ENCODE results near the gene SPINT2. TPM values are rescaled to one million over a fixed set of nuclear protein-coding genes. Genes with fewer than 3 reads are reported as not detected.
"Not testable (repeated sequence)": the region's sequence is repeated elsewhere in the genome, so short reads cannot be mapped to it uniquely, and the experiment has no call there.

The SPINT2 gene
- polyA plus RNA-seq, result 167 TPM

DNA sequence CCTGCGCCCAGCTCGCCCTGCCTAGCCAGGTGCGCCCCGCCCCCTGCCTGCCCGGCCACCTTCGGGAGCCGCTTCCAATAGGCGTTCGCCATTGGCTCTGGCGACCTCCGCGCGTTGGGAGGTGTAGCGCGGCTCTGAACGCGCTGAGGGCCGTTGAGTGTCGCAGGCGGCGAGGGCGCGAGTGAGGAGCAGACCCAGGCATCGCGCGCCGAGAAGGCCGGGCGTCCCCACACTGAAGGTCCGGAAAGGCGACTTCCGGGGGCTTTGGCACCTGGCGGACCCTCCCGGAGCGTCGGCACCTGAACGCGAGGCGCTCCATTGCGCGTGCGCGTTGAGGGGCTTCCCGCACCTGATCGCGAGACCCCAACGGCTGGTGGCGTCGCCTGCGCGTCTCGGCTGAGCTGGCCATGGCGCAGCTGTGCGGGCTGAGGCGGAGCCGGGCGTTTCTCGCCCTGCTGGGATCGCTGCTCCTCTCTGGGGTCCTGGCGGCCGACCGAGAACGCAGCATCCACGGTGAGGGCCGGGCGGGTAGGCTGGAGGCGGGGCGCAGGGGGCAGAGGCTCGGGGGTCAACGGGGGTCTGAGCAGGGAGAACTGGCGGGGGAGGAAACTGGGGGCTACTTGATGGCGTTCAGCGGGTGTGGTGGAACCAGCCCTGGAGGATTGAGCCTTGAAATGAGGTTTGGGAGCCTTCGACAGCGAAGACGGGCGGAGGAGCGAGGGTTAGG, at the start of gene SPINT2:
TSS of gene SPINT2 (plus strand) at position 88 of the 727 bp plus-strand sequence. CDS start at position 408, 320 bp downstream.
- Mint-ChIP-seq H3K27ac (peak within 1 kb of the TSS; percentile 93 to 97 (median 97)), H3K27me3 (no peaks in the 10 kb centered on the region), H3K4me1 (peaks cover 16 to 29% (median 23%) of the 10 kb centered on the region in 3 donors), H3K9me3 (no peaks in the 10 kb centered on the region), H3K4me3 (peak within 1 kb of the TSS; percentile 84 to 95 (median 92)), H3K36me3 (no peaks in the 10 kb centered on the region)

DNA sequence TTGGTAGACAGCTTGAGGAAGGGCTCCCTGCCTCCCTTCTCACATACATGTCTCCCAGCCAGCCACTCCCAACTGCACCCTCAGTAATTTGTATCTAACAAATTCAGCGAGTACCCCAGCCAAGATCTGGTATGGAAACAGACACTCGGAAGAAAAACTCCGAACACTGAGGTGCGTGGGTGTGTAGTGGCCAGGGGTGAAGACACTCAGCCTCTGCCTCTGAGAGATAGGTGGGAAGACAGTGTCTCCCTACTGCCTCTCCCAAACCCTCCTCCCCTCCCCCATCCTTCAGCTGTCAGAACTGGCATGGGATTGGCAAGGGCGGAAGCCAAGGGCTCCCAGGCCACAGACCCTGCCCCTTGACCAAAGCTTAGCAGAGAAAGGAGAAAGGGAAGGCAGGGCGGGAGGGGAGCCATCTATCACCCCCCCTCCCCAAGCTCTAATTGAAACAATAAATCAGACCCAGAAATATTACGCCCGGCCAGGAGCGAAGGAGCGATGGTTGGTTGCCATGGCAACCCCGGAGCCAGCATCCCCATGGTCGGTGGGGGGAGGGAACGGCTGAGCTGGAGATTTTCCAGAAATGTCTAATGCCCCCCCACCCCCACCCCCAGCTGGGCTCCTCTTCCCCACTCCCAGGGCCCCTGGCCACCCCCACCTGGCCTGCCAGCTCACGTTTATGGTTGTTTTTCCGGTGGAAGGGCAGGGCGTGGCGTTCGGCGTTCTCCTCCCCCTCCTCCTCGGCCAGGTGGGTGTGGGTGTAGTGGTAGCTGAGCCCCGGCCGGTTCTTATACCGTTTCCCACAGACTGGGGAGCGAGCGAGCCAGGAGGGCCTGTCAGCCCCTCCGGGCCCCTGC, 47.4 kb upstream of the SPINT2 start:
- Mint-ChIP-seq H3K4me1 (peaks cover 6 to 15% (median 11%) of the 10 kb centered on the region in 3 donors), H3K27ac (no peak overlapping the region), H3K27me3 (peaks cover 46% of the 10 kb centered on the region), H3K36me3 (no peaks in the 10 kb centered on the region), H3K9me3 (peaks cover 0 to 4% (median 0%) of the 10 kb centered on the region in 3 donors), H3K4me3 (no peak overlapping the region)

- Mint-ChIP-seq H3K27me3 (peaks cover 50% of the 10 kb centered on the region), H3K9me3 (peaks cover 0 to 4% (median 0%) of the 10 kb centered on the region in 3 donors), H3K36me3 (no peaks in the 10 kb centered on the region), H3K27ac (no peak overlapping the region), H3K4me3 (no peak overlapping the region), H3K4me1 (peaks cover 9 to 15% (median 13%) of the 10 kb centered on the region in 3 donors)
Measured at GRCh38 chr19:38218204-38218603, 46.2 kb upstream of the SPINT2 start.

GRCh38 chr19:38219221-38219620, 45.2 kb upstream of the SPINT2 start:
- H3K27ac Mint-ChIP-seq, result no peak overlapping the region
- no peak overlapping the region for H3K4me3 Mint-ChIP-seq
- peaks cover 46% of the 10 kb centered on the region for H3K27me3 Mint-ChIP-seq
- H3K9me3 Mint-ChIP-seq, result no peaks in the 10 kb centered on the region
- H3K4me1 Mint-ChIP-seq, result peaks cover 8 to 11% (median 8%) of the 10 kb centered on the region in 3 donors
- no peaks in the 10 kb centered on the region for H3K36me3 Mint-ChIP-seq

DNA sequence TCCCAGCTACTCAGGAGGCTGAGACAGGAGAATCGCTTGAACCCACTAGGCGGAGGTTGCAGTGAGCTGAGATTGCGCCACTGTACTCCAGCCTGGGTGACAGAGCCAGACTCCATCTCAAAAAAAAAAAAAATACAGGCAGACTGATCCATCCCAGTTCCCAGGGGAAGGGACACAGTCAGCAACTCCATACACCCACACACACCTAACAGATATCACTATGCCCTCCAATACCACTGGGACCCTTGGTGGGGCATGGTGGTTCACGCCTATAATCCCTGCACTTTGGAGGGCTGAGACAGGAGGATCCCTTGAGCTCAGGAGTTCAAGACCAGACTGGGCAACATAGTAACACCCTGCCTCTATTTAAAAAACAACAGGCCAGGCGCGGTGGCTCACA, 43.0 kb upstream of the SPINT2 start:
- H3K36me3 Mint-ChIP-seq, result peaks cover 2% of the 10 kb centered on the region
- H3K9me3 Mint-ChIP-seq, result no peaks in the 10 kb centered on the region
- peaks cover 44% of the 10 kb centered on the region for H3K27me3 Mint-ChIP-seq
- H3K4me1 Mint-ChIP-seq, result peaks cover 5 to 11% (median 10%) of the 10 kb centered on the region in 3 donors
- H3K27ac Mint-ChIP-seq, result no peak overlapping the region
- H3K4me3 Mint-ChIP-seq, result peak overlapping the region in 1 of 4 donors; percentile 63

- Mint-ChIP-seq H3K36me3 (peaks cover 3% of the 10 kb centered on the region), H3K27me3 (peaks cover 48% of the 10 kb centered on the region), H3K27ac (peak overlapping the region in 1 of 3 donors; percentile 49), H3K9me3 (no peaks in the 10 kb centered on the region), H3K4me1 (peaks cover 5 to 14% (median 10%) of the 10 kb centered on the region in 3 donors), H3K4me3 (no peak overlapping the region)
Measured at GRCh38 chr19:38221919-38222830, 42.2 kb upstream of the SPINT2 start.

- no peaks in the 10 kb centered on the region for H3K9me3 Mint-ChIP-seq
- H3K36me3 Mint-ChIP-seq, result peaks cover 3% of the 10 kb centered on the region
- H3K27ac Mint-ChIP-seq, result no peak overlapping the region
- peaks cover 5 to 14% (median 10%) of the 10 kb centered on the region in 3 donors for H3K4me1 Mint-ChIP-seq
- peaks cover 56% of the 10 kb centered on the region for H3K27me3 Mint-ChIP-seq
- H3K4me3 Mint-ChIP-seq, result peak overlapping the region; percentile 4 to 69 (median 49)
Measured at GRCh38 chr19:38223119-38223523, 41.3 kb upstream of the SPINT2 start.

GRCh38 chr19:38223617-38224013, 40.8 kb upstream of the SPINT2 start:
- Mint-ChIP-seq H3K9me3 (no peaks in the 10 kb centered on the region), H3K4me1 (peaks cover 5 to 16% (median 10%) of the 10 kb centered on the region in 3 donors), H3K4me3 (peak overlapping the region; percentile 4 to 69 (median 49)), H3K36me3 (peaks cover 3% of the 10 kb centered on the region), H3K27ac (no peak overlapping the region), H3K27me3 (peaks cover 54% of the 10 kb centered on the region)

GRCh38 chr19:38224014-38224862, 40.1 kb upstream of the SPINT2 start, which contains the start of gene DPF1:
Gene DPF1, minus strand, starts transcription at chr19:38224222. Its CDS starts 80 bp downstream, at chr19:38224142.
- Mint-ChIP-seq H3K4me3 (peak within 1 kb of the TSS; percentile 4 to 98 (median 81)), H3K4me1 (peaks cover 5 to 18% (median 11%) of the 10 kb centered on the region in 3 donors), H3K9me3 (no peaks in the 10 kb centered on the region), H3K27ac (peak within 1 kb of the TSS in 1 of 3 donors; percentile 28), H3K36me3 (peaks cover 3% of the 10 kb centered on the region), H3K27me3 (peaks cover 54% of the 10 kb centered on the region)

GRCh38 chr19:38224863-38225218, 39.5 kb upstream of the SPINT2 start:
- not testable (repeated sequence) for H3K36me3 Mint-ChIP-seq, H3K9me3 Mint-ChIP-seq, H3K27ac Mint-ChIP-seq
- peaks cover 5 to 19% (median 11%) of the 10 kb centered on the region in 3 donors for H3K4me1 Mint-ChIP-seq
- peaks cover 53% of the 10 kb centered on the region for H3K27me3 Mint-ChIP-seq
- H3K4me3 Mint-ChIP-seq, result peak overlapping the region in 2 of 4 donors; percentile 69 to 93

DNA sequence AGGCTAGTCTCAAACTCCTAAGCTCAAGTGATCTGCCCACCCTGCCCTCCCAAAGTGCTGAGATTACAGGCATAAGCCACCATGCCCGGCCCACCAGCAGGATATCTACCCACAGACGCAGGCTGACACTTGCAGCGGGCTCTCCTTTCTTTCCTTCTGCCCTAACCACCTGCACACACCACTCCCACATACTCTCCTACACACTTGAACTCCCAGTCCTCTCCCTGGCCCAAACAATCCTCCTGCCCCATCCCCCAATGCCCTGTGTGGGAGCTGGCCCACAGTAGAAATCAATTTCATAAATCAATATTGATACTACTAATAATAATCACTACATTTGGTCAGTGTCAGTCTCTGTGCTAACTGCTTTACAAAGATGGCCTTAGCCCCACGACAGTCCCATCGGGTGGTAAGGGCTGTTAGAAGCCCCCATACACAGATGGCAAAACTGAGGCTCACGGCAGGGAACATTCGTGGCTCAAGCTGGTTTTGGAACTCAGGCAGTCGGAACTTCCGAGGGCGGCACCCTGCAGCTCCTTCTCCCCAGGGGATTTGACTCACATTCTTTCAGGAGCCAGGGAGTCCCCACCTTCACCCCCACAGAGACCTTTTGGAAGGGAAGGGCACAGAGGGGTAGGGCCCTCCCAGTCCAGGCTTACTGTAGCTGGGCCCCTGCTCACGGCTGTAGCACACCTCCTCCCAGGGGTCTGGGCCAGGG, 36.9 kb upstream of the SPINT2 start:
- Mint-ChIP-seq H3K4me3 (peak overlapping the region in 1 of 4 donors; percentile 76), H3K27me3 (peaks cover 46% of the 10 kb centered on the region), H3K9me3 (no peaks in the 10 kb centered on the region), H3K4me1 (peaks cover 0 to 21% (median 11%) of the 10 kb centered on the region in 3 donors), H3K27ac (peak overlapping the region in 1 of 3 donors; percentile 59), H3K36me3 (peaks cover 3% of the 10 kb centered on the region)

GRCh38 chr19:38228005-38228377, 36.4 kb upstream of the SPINT2 start:
- Mint-ChIP-seq H3K27ac (peak overlapping the region in 1 of 3 donors; percentile 59), H3K4me3 (peak overlapping the region in 2 of 4 donors; percentile 57 to 76), H3K27me3 (peaks cover 44% of the 10 kb centered on the region), H3K36me3 (peaks cover 3% of the 10 kb centered on the region), H3K9me3 (no peaks in the 10 kb centered on the region), H3K4me1 (peaks cover 0 to 20% (median 9%) of the 10 kb centered on the region in 3 donors)

Measured in IgD-negative memory B cell (primary cell).